ENCODE measurements around the gene FTCD.
"Not testable (repeated sequence)": the region's sequence is repeated elsewhere in the genome, so short reads cannot be mapped to it uniquely, and the experiment has no call there.

The FTCD gene

DNA sequence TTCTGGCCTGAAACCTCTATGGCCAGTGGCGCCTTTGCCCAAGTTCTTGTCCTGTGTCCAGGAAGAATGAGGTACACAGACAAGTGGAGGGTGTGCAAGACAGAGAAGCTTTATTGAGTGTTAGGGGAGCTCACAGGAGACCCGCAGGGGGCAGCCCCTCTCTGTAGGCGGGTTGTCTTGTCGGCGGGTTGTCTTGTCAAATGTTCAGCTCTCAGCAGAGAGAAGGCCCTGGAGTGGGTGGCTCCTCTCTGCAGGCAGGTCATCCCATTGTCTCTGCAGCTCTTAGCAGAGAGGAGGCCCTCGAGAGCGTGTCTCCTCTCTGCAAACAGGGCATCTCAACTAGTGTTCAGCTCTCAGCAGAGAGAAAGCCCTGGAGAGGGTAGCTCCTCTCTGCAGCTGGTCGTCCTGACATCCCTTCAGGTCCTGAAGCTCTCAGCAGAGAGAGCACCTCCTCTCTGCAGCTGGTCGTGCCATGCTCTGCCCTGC is 46.5 kb downstream of the FTCD start:
- no peak for DNase-seq

GRCh38 chr21:46107376-46107775 is 48.0 kb downstream of the FTCD start:
- not testable (repeated sequence) for DNase-seq

DNA sequence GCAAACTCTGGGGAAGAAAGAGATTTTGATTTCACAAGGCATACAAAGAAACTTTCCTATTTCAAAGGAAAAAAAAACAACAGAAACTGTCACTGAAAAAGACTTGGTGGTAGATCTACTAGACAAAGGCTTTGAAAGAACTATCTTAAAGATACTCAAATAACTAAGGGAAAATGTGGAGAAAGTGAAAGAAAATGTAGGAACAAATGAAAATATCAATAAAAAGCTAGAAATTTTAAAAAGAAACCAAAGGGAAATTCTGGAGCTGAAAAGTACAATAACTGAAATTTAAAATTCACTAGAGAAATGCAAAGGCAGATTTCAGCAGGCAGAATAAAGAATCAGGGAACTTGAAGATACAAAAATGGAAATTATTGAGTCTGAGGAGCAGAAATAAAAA is 51.3 kb downstream of the FTCD start:
- no peak for DNase-seq

DNA sequence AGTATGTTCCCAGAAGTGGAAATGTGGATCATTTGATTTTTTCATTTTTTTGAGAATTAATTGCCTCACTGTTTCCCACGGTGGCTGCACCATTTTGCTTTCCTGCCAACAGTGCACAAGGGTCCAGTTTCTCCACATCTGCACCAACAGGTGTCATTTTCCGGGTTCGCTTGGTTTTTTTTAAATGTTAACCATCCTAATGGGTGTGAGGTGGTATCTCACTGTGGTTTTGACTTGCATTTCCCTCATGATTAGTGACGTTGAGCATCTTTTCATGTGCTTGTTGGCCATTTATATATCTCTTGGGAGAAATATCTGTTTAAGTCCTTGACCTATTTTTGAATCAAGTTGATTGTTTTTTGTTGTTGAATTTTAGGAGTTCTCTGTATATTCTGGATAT is 54.5 kb downstream of the FTCD start:
- no peak for DNase-seq

GRCh38 chr21:46100426-46100825 is 55.0 kb downstream of the FTCD start:
- no peak for DNase-seq

DNA sequence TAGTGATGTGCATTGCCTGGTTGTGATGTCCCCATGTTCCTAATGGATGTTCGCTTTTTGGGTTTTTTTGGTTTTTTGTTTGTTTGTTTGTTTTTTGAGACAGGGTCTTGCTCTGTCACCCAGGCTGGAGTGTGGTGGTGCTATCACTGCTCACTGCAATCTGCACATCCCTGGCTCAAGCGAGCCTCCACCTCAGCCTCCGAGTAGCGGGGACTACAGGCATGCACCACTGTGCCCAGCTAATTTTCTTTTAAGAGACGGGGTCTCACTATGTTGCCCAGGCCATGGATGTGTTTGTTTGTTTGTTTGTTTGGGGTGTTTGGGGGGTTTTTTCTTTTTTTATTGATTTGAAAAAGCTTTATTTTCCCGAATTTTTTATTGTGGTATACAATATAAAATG is 55.4 kb downstream of the FTCD start:
- DNase-seq: no peak

DNA sequence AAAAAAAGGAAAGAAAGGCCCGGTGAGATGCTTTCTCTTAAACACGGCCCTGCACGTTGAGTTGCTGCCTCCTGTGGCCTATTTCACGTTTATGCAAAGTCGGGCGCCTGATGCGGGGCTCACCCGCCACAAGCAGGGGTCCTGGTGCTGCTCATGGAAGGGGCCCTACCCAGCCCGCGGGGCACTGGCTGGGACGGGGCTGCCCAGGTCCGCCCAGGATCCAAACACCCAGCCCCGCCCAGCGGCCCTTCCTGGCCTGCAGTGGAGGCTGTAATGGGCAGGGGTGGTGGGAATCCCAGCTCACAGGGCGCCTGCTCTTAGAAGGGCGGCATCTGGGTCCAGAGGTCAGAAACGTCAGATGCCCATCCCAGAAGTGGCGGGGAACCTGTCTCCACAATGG is 55.9 kb downstream of the FTCD start:
- DNase-seq: no peak

- DNase-seq: no peak
Measured at GRCh38 chr21:46098303-46099141, 56.9 kb downstream of the FTCD start.

DNA sequence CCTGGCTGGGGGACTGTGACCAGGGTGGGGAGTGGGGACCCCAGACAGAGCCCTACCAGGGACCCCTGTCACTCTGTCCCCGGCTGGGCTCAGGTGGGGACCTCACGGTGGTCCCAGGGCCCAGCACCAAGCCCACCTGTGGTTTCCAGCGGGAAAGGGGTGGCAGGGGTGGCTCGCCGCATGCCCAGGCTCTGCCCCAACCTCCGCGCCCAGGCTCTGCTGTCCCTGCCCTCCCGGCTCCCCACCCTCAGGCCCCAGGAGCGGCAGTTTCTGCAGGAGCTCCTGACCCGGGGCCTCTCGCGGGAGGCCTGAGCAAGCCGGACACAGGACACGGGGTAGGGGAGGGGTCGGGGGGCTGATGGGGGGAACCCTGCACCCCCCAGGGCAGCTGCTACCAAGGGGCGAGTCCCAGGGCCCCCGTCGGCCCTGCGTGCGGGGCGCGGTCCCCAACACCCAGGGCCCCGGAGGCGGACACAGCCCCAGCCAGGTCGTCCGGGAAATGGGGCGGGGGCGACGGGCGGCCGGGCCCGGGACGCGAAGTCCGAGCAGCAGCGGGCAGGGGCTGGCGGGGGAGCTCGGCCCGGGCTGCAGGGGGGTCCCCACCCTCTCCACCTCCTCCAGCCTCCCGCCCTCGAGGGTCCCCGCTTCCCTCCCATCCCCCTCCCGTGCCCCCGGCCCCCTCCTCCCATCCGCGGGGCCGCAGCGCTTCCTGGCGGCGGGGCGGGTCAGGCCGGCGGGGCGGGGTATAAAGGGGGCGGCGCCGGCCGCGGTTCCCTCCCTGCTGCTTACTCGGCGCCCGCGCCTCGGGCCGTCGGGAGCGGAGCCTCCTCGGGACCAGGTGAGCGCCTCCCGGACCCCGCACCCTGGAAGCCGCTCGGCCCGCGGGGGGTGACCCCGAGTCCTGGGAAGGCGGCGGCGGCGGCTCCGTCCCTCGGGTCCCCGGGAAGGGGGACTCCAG is 57.8 kb downstream of the FTCD start, which contains the start of gene COL6A2:
Gene COL6A2 (plus strand): TSS at position 777 of the 958 bp plus-strand sequence.
- DNase-seq: no peak

GRCh38 chr21:46096596-46097335 is 58.6 kb downstream of the FTCD start:
- DNase-seq: no peak

GRCh38 chr21:46095814-46096595 is 59.4 kb downstream of the FTCD start:
- no peak for DNase-seq

DNA sequence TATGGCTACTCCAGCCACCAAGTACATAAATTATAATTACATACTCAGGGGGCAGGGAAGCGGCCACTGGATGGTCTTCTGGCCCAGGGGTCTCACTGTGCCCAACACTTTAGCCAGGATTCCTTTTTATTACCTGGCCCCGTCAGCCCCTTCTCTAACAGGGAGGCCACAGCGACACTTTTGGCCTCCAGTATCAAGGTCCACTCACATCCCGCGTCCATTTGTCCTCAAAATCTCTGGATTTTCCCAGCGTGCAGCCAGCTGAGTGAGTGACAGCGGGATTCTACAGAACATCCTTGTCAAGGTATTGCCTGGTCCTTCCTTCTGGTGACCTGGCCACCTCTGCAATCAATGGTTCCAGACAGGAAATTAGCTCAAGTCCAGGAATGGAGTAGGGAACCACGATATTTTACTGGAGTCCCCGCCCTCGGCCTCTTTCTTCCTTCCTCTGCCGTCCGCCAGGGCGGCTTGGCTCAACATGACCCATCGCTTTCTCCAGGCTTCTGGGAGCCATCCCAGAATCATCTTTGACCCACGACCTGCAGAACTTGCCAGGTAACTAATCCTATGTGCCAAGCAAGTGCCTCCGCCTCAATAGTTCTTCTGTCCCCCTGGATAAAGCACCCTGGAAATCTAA is 60.2 kb downstream of the FTCD start:
- DNase-seq: no peak

DNA sequence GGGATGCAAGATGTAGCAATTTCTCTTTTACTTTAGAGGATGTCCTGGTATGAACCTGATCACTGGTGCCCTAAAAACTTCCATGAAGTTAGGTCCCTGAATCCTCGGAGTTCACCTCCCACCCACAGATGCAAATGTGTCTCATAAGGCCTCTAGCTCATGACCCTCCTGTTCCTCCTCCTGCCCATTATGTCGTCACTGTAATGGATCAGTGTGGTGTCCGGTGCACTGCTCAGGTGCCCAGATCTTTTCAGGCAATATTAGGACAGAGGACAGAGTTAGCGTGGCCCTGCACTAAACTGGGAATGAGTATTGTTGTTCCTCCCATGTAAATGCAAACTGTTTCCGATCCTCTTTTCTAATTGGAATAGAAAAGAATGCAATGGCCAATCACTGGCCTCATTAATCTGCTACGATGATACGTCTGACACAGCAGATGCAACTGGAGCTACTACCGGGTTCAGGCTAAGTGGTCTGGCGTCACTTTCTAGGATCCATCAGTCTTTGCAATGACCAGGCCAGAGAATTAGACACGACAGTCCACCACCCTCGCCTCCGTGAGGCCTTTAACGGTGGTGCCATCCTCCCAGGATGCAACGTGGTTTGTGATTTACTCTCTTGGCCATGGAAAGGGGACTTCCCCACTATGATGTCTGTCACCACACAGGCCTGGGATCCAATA is 60.8 kb downstream of the FTCD start:
- DNase-seq: no peak

DNA sequence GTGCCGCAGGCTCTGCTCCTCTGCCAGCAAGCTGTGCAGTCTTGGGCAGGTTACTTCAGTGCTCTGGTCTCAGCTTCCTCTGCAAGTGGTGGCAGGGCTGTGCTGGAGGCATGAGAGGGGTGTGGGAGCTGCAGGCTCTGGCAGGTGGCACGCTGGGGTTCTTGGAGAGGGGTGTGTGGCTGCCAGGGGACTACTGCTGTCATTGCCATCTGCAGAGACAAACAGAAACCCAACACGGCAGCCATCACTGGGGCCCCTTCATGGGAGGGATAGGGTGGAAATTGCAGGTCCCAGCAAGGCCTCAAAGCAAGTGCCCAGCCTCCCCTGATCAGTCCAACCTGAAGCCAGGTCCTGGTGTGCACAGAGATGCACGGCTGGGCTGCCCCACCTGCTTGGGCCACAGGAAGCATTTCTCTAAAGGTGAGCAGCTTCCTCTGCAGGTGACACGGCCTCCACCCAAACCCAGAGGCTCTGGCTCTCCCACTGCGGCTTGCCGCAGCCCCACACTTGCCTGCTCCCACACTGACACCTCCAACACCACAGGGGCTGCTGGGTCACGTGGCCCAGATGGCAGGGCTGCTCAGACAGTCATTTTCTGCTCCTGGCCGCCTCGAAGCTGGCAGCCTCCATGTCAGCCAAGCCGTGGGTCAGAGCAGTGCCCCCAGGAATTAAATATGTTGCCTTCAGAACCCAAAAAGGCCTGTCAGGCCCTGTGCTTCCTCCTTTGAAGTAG is 61.5 kb downstream of the FTCD start:
- DNase-seq: no peak

DNA sequence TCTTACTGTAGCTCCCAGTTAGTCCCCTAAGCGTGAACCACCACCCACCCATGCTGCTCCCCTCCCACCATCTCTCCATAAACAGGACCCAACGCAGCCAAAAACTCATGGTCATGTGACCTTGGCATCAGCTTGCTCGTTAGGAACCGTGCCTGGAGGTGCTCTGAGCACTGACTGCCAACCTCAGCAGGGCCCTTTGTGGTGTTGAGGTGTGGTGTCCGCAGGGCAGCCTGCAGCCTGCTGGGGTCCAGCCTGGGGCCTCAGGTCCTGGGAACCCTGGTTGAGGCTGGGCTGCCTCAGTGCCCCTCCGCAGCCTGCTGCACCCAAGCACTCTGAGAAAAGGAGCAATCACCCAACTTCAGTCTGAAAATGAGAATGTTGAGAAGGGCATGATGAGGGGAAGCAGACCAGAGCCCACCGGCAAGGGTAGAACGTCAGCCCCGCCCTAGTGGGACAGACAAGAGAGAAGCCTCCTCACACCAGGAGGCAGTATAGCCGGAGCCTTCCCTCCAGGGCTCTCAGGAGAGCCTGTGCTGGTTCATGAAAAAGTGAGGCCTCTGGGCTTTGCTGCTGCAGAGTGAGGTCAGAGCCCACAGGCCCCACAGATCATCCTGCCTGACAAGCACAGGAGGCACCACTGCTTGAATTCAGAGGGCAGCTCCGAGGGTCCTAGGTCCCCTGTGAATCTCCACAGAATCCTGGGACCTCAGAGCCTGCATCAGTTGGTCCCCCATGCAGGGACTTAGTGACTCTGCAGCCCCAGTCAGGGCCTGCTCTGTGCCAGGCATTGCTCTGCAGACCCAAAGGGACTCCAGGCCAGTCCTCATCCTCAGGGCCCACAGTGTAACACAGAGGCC is 62.3 kb downstream of the FTCD start:
- DNase-seq: no peak

- DNase-seq: no peak
Measured at GRCh38 chr21:46092026-46092764, 63.2 kb downstream of the FTCD start.

GRCh38 chr21:46091631-46092025 is 63.8 kb downstream of the FTCD start:
- DNase-seq: no peak

- DNase-seq: no peak
Measured at GRCh38 chr21:46091118-46091517, 64.3 kb downstream of the FTCD start.
